Mesendoderm (in vitro differentiated cells): ENCODE data around the gene INPP5F.
"Not testable (repeated sequence)": the region's sequence is repeated elsewhere in the genome, so short reads cannot be mapped to it uniquely, and the experiment has no call there.

Experiments
- DNase-seq: peaks from one replicate; pipeline ENCODE4 v3.0.0; 2013
- H2AK5ac ChIP-seq: 2 replicates; pipeline ENCODE4 v1.6.1; 2013; ENCODE audit warnings: low read length, inconsistent platforms
- H2BK120ac ChIP-seq: 2 replicates; pipeline ENCODE4 v1.6.1; 2013; ENCODE audit warnings: low read depth, mild to moderate bottlenecking, low read length, moderate library complexity, mixed read lengths
- H2BK15ac ChIP-seq: replicated peaks from 2 replicates; pipeline ENCODE4 v1.6.1; 2013; ENCODE audit warnings: low read depth, mild to moderate bottlenecking, moderate library complexity
- H2BK5ac ChIP-seq: 2 replicates; pipeline ENCODE4 v1.6.1; 2013; ENCODE audit warnings: low read length, inconsistent platforms
- H3K18ac ChIP-seq: 2 replicates; pipeline ENCODE4 v1.6.1; 2013; ENCODE audit warnings: mild to moderate bottlenecking, low read length, mixed read lengths
- H3K23ac ChIP-seq: one replicate; pipeline ENCODE4 v1.6.1; 2013; ENCODE audit warnings: low read length
- H3K27ac ChIP-seq: 2 replicates; pipeline ENCODE4 v1.5.1; 2013; ENCODE audit warnings: low read depth, mild to moderate bottlenecking, inconsistent platforms, low read length, moderate library complexity
- H3K27me3 ChIP-seq: 2 replicates; pipeline ENCODE4 v1.6.1; 2013; ENCODE audit warnings: low read length, control low read depth, mild to moderate bottlenecking, inconsistent platforms; ENCODE audit not compliant: insufficient read depth, poor library complexity
- H3K36me3 ChIP-seq: 2 replicates; pipeline ENCODE4 v1.6.1; 2013; ENCODE audit warnings: low read length, inconsistent platforms; ENCODE audit not compliant: control insufficient read depth, insufficient read depth
- H3K4ac ChIP-seq: one replicate; pipeline ENCODE4 v1.6.1; 2013; ENCODE audit warnings: low read depth, mild to moderate bottlenecking, low read length, moderate library complexity
- H3K4me1 ChIP-seq: 2 replicates; pipeline ENCODE4 v1.6.1; 2013; ENCODE audit warnings: low read depth, low read length, inconsistent platforms; ENCODE audit not compliant: control insufficient read depth
- H3K4me2 ChIP-seq: 2 replicates; pipeline ENCODE4 v1.6.1; 2013; ENCODE audit warnings: low read length
- H3K4me3 ChIP-seq: 2 replicates; pipeline ENCODE4 v1.5.1; 2013; ENCODE audit warnings: mild to moderate bottlenecking, low read length
- H3K56ac ChIP-seq: one replicate; pipeline ENCODE4 v1.6.1; 2013; ENCODE audit warnings: low read length
- H3K79me1 ChIP-seq: 2 replicates; pipeline ENCODE4 v1.6.1; 2013; ENCODE audit warnings: low read length, inconsistent platforms
- H3K79me2 ChIP-seq: 2 replicates; pipeline ENCODE4 v1.6.1; 2013; ENCODE audit warnings: mild to moderate bottlenecking, low read length; ENCODE audit not compliant: control insufficient read depth, insufficient read depth
- H3K9ac ChIP-seq: 2 replicates; pipeline ENCODE4 v1.6.1; 2013; ENCODE audit warnings: low read length, inconsistent platforms
- H4K5ac ChIP-seq: one replicate; pipeline ENCODE4 v1.6.1; 2013; ENCODE audit warnings: low read length
- H4K8ac ChIP-seq: one replicate; pipeline ENCODE4 v1.6.1; 2013; ENCODE audit warnings: low read depth, mild to moderate bottlenecking, control low read depth, low read length, moderate library complexity
- WGBS: extraction: QIAGEN DNeasy Blood & Tissue Kit; methylation state at CpG from one replicate; pipeline ENCODE4 v1.1.7; 2013; ENCODE audit warnings: low lambda C conversion rate, missing lambda C conversion rate; ENCODE audit not compliant: insufficient coverage; ENCODE audit errors: extremely low coverage; 5-methylcytosine and 5-hydroxymethylcytosine counted together

Gene INPP5F

GRCh38 chr10:119770928-119771327 is 45.1 kb downstream of the INPP5F start:
- H3K79me1 ChIP-seq: peaks cover 1% of the 10 kb centered on the region
- H3K18ac ChIP-seq: no peak overlapping the region
- H3K79me2 ChIP-seq: no peaks in the 10 kb centered on the region
- no peak overlapping the region for H2BK120ac ChIP-seq
- H4K5ac ChIP-seq: no peak overlapping the region
- H3K36me3 ChIP-seq: no peaks in the 10 kb centered on the region
- H2BK5ac ChIP-seq: no peak overlapping the region
- no peak overlapping the region for H4K8ac ChIP-seq
- no peak overlapping the region for H3K4me2 ChIP-seq
- H3K4me1 ChIP-seq: no peaks in the 10 kb centered on the region
- WGBS: no CpG with 5 or more reads among the region's 2 CpGs
- no peak overlapping the region for H3K4me3 ChIP-seq
- H3K27me3 ChIP-seq: no peaks in the 10 kb centered on the region
- H3K23ac ChIP-seq: no peak overlapping the region
- H3K4ac ChIP-seq: no peak overlapping the region
- H3K27ac ChIP-seq: no peak overlapping the region
- H2BK15ac ChIP-seq: no peak overlapping the region
- no peak overlapping the region for H3K9ac ChIP-seq
- H2AK5ac ChIP-seq: no peak overlapping the region
- no peak for DNase-seq
- H3K56ac ChIP-seq: no peak overlapping the region

- H3K9ac ChIP-seq: no peak overlapping the region
- H3K56ac ChIP-seq: no peak overlapping the region
- no peak overlapping the region for H3K27ac ChIP-seq
- H3K79me2 ChIP-seq: no peaks in the 10 kb centered on the region
- no peaks in the 10 kb centered on the region for H3K27me3 ChIP-seq
- no peak overlapping the region for H3K23ac ChIP-seq
- H3K18ac ChIP-seq: no peak overlapping the region
- H3K4me1 ChIP-seq: no peaks in the 10 kb centered on the region
- H3K79me1 ChIP-seq: peaks cover 1% of the 10 kb centered on the region
- no peak for DNase-seq
- H4K5ac ChIP-seq: no peak overlapping the region
- no peak overlapping the region for H4K8ac ChIP-seq
- H3K4me3 ChIP-seq: no peak overlapping the region
- no peaks in the 10 kb centered on the region for H3K36me3 ChIP-seq
- H2AK5ac ChIP-seq: no peak overlapping the region
- no peak overlapping the region for H3K4ac ChIP-seq
- H3K4me2 ChIP-seq: no peak overlapping the region
- no peak overlapping the region for H2BK120ac ChIP-seq
- WGBS: no CpG with 5 or more reads among the region's 4 CpGs
- no peak overlapping the region for H2BK15ac ChIP-seq
- no peak overlapping the region for H2BK5ac ChIP-seq
These were observed 46.5 kb downstream of the INPP5F start for GRCh38 chr10:119772334-119772733.

- not testable (repeated sequence) for H3K18ac ChIP-seq, H3K27ac ChIP-seq, H3K56ac ChIP-seq, H3K4ac ChIP-seq, H3K36me3 ChIP-seq, H3K79me1 ChIP-seq, H2BK120ac ChIP-seq, H2BK15ac ChIP-seq, H4K8ac ChIP-seq, H2BK5ac ChIP-seq, H3K23ac ChIP-seq, H4K5ac ChIP-seq, H2AK5ac ChIP-seq, H3K4me3 ChIP-seq, H3K4me2 ChIP-seq, H3K27me3 ChIP-seq, H3K79me2 ChIP-seq, H3K4me1 ChIP-seq, DNase-seq, H3K9ac ChIP-seq
- WGBS: no CpG with 5 or more reads among the region's 3 CpGs
These were observed 47.2 kb downstream of the INPP5F start for GRCh38 chr10:119773041-119773440.

- Histone ChIP-seq H3K9ac (no peak overlapping the region), H3K27me3 (no peaks in the 10 kb centered on the region), H3K4me1 (no peaks in the 10 kb centered on the region), H3K56ac (no peak overlapping the region), H3K79me2 (no peaks in the 10 kb centered on the region), H4K5ac (no peak overlapping the region), H3K4me2 (no peak overlapping the region), H3K23ac (no peak overlapping the region), H3K27ac (no peak overlapping the region), H3K18ac (no peak overlapping the region), H4K8ac (no peak overlapping the region), H3K4ac (no peak overlapping the region), H3K4me3 (no peak overlapping the region), H3K36me3 (no peaks in the 10 kb centered on the region), H3K79me1 (no peaks in the 10 kb centered on the region), H2BK5ac (no peak overlapping the region), H2BK15ac (no peak overlapping the region), H2AK5ac (no peak overlapping the region), H2BK120ac (no peak overlapping the region)
- no peak for DNase-seq
- WGBS: no CpG with 5 or more reads among the region's 1 CpG
These were observed 49.7 kb downstream of the INPP5F start for GRCh38 chr10:119775529-119775928.

- no peak overlapping the region for H3K9ac ChIP-seq
- H3K79me1 ChIP-seq: no peaks in the 10 kb centered on the region
- H3K23ac ChIP-seq: no peak overlapping the region
- H3K4me2 ChIP-seq: no peak overlapping the region
- H2BK5ac ChIP-seq: no peak overlapping the region
- H3K18ac ChIP-seq: no peak overlapping the region
- no peaks in the 10 kb centered on the region for H3K27me3 ChIP-seq
- H4K5ac ChIP-seq: no peak overlapping the region
- no peak overlapping the region for H2BK120ac ChIP-seq
- no peaks in the 10 kb centered on the region for H3K4me1 ChIP-seq
- no peak overlapping the region for H3K56ac ChIP-seq
- H3K4ac ChIP-seq: no peak overlapping the region
- no peak overlapping the region for H3K4me3 ChIP-seq
- H2AK5ac ChIP-seq: no peak overlapping the region
- H2BK15ac ChIP-seq: no peak overlapping the region
- no peak overlapping the region for H3K27ac ChIP-seq
- H3K36me3 ChIP-seq: no peaks in the 10 kb centered on the region
- no peak for DNase-seq
- H3K79me2 ChIP-seq: no peaks in the 10 kb centered on the region
- no CpG with 5 or more reads among the region's 1 CpG for WGBS
- no peak overlapping the region for H4K8ac ChIP-seq
These were observed 50.7 kb downstream of the INPP5F start for GRCh38 chr10:119776536-119776935.

- H3K4me2 ChIP-seq: no peak overlapping the region
- no CpG with 5 or more reads among the region's 3 CpGs for WGBS
- no peak overlapping the region for H3K27ac ChIP-seq
- H3K23ac ChIP-seq: no peak overlapping the region
- H4K5ac ChIP-seq: no peak overlapping the region
- no peak overlapping the region for H3K9ac ChIP-seq
- H3K79me1 ChIP-seq: no peaks in the 10 kb centered on the region
- H4K8ac ChIP-seq: no peak overlapping the region
- no peaks in the 10 kb centered on the region for H3K36me3 ChIP-seq
- no peaks in the 10 kb centered on the region for H3K4me1 ChIP-seq
- no peak overlapping the region for H3K4ac ChIP-seq
- no peaks in the 10 kb centered on the region for H3K27me3 ChIP-seq
- H2BK15ac ChIP-seq: no peak overlapping the region
- DNase-seq: no peak
- no peak overlapping the region for H2AK5ac ChIP-seq
- no peak overlapping the region for H2BK120ac ChIP-seq
- H3K56ac ChIP-seq: no peak overlapping the region
- no peak overlapping the region for H3K4me3 ChIP-seq
- no peak overlapping the region for H2BK5ac ChIP-seq
- H3K18ac ChIP-seq: no peak overlapping the region
- no peaks in the 10 kb centered on the region for H3K79me2 ChIP-seq
These were observed 51.8 kb downstream of the INPP5F start for GRCh38 chr10:119777686-119778085.
